HEK293T (cell line): ENCODE data around the gene CLDN8.

ENCODE experiments used
- CTCF ChIA-PET: fragments of 350-600 bp; formaldehyde crosslinking; extraction: SDS; loops from one replicate; lab custom pipeline; 2021; ENCODE audit warnings: antibody characterized with exemption, inconsistent platforms; lab: Yijun Ruan, JAX
- POLR2A ChIA-PET: fragments of 350-600 bp; formaldehyde crosslinking; extraction: SDS; loops from one replicate; lab custom pipeline; 2020; ENCODE audit warnings: antibody characterized with exemption, inconsistent platforms; lab: Yijun Ruan, JAX
- DNase-seq: peaks from one replicate; pipeline ENCODE4 v3.0.0; 2012; ENCODE audit warnings: mixed read lengths; ENCODE audit errors: extremely low spot score
- ARNT ChIP-seq: fragments of 450-650 bp; IDR thresholded peaks from 2 replicates; pipeline ENCODE4 v1.6.1; 2017; ENCODE audit warnings: mild to moderate bottlenecking
- BHLHE40 ChIP-seq: fragments of 450-650 bp; IDR thresholded peaks from 2 replicates; pipeline ENCODE4 v1.6.1; 2016; ENCODE audit warnings: mild to moderate bottlenecking, moderate library complexity, borderline replicate concordance
- CTBP1 ChIP-seq: fragments of 450-650 bp; IDR thresholded peaks from 2 replicates; pipeline ENCODE4 v1.6.1; 2016; ENCODE audit warnings: borderline replicate concordance
- ELF4 ChIP-seq: fragments of 450-650 bp; IDR thresholded peaks from 2 replicates; pipeline ENCODE4 v1.6.1; 2017; ENCODE audit warnings: antibody characterized with exemption
- FOXA1 ChIP-seq: fragments of 450-650 bp; IDR thresholded peaks from 2 replicates; pipeline ENCODE4 v1.6.1; 2016; ENCODE audit warnings: mild to moderate bottlenecking
- FOXK2 ChIP-seq: fragments of 450-650 bp; IDR thresholded peaks from 2 replicates; pipeline ENCODE4 v1.6.1; 2016; ENCODE audit warnings: mild to moderate bottlenecking
- FOXM1 ChIP-seq: fragments of 450-650 bp; IDR thresholded peaks from 2 replicates; pipeline ENCODE4 v1.6.1; 2017; ENCODE audit warnings: mild to moderate bottlenecking, borderline replicate concordance
- HDGF ChIP-seq: fragments of 450-650 bp; IDR thresholded peaks from 2 replicates; pipeline ENCODE4 v1.6.1; 2017; ENCODE audit warnings: antibody characterized with exemption, borderline replicate concordance
- L3MBTL2 ChIP-seq: fragments of 450-650 bp; conservative IDR thresholded peaks from 2 replicates; pipeline ENCODE4 v1.6.1; 2016; ENCODE audit warnings: mild to moderate bottlenecking
- LEF1 ChIP-seq: fragments of 450-650 bp; IDR thresholded peaks from 2 replicates; pipeline ENCODE4 v1.6.1; 2017; ENCODE audit warnings: mild to moderate bottlenecking, borderline replicate concordance
- NFRKB ChIP-seq: fragments of 450-650 bp; IDR thresholded peaks from 2 replicates; pipeline ENCODE4 v1.6.1; 2016; ENCODE audit warnings: mild to moderate bottlenecking, moderate library complexity
- PKNOX1 ChIP-seq: fragments of 450-650 bp; IDR thresholded peaks from 2 replicates; pipeline ENCODE4 v1.6.1; 2016
- SP1 ChIP-seq: fragments of 450-650 bp; IDR thresholded peaks from 2 replicates; pipeline ENCODE4 v1.6.1; 2017
- SUZ12 ChIP-seq: fragments of 450-650 bp; IDR thresholded peaks from 2 replicates; pipeline ENCODE4 v1.6.1; 2016; ENCODE audit warnings: mild to moderate bottlenecking
- TARDBP ChIP-seq: fragments of 450-650 bp; IDR thresholded peaks from 2 replicates; pipeline ENCODE4 v1.6.1; 2016
- ZNF384 ChIP-seq: fragments of 450-650 bp; IDR thresholded peaks from 2 replicates; pipeline ENCODE4 v1.6.1; 2016

CLDN8 gene

GRCh38 chr21:30234050-30234449, 18.2 kb upstream of the CLDN8 start:
- no peak for DNase-seq
- ChIA-PET CTCF (no interaction called here), POLR2A (no interaction called here)
- TF ChIP-seq CTBP1 (no peak), BHLHE40 (no peak), FOXK2 (no peak), HDGF (no peak), ELF4 (no peak), SUZ12 (no peak), ARNT (no peak), NFRKB (no peak), L3MBTL2 (no peak), FOXM1 (no peak), SP1 (no peak), PKNOX1 (no peak), ZNF384 (no peak), TARDBP (no peak), FOXA1 (no peak), LEF1 (no peak)

GRCh38 chr21:30233228-30234020, 17.5 kb upstream of the CLDN8 start:
- ChIA-PET POLR2A (no interaction called here), CTCF (no interaction called here)
- DNase-seq, result no peak
- TF ChIP-seq HDGF, result no peak
- no peak for TF ChIP-seq NFRKB
- TF ChIP-seq PKNOX1, result no peak
- TF ChIP-seq L3MBTL2, result no peak
- no peak for TF ChIP-seq LEF1
- TF ChIP-seq SP1, result no peak
- TF ChIP-seq FOXA1, result no peak
- no peak for TF ChIP-seq FOXK2
- TF ChIP-seq CTBP1, result no peak
- no peak for TF ChIP-seq TARDBP
- no peak for TF ChIP-seq SUZ12
- TF ChIP-seq FOXM1, result no peak
- no peak for TF ChIP-seq BHLHE40
- no peak for TF ChIP-seq ARNT
- TF ChIP-seq ELF4, result no peak
- TF ChIP-seq ZNF384, result no peak

GRCh38 chr21:30232011-30232410, 16.1 kb upstream of the CLDN8 start:
- CTCF ChIA-PET, result no interaction called here
- TF ChIP-seq FOXM1, result no peak
- no peak for TF ChIP-seq PKNOX1
- TF ChIP-seq CTBP1, result no peak
- no peak for TF ChIP-seq L3MBTL2
- no peak for TF ChIP-seq ARNT

GRCh38 chr21:30227633-30228404, 11.9 kb upstream of the CLDN8 start:
- TF ChIP-seq FOXA1 (no peak), ARNT (no peak)
- DNase-seq, result no peak
- CTCF ChIA-PET, result no interaction called here
- POLR2A ChIA-PET, result no interaction called here

More at GRCh38 chr21:30232011-30232410, 16.1 kb upstream of the CLDN8 start:
- POLR2A ChIA-PET, result no interaction called here
- no peak for DNase-seq

- TF ChIP-seq HDGF, result no peak
- no peak for TF ChIP-seq ELF4
- no peak for TF ChIP-seq SUZ12
- no peak for TF ChIP-seq FOXA1
- TF ChIP-seq BHLHE40, result no peak
- no peak for TF ChIP-seq L3MBTL2
- no peak for TF ChIP-seq NFRKB
- TF ChIP-seq TARDBP, result no peak
- CTCF ChIA-PET, result interaction anchor here (0.7 kb wide), 1 partner anchor 647 kb away, joined by 3 read pairs; no protein-coding TSS in a partner anchor
- POLR2A ChIA-PET, result no interaction called here
- no peak for DNase-seq
These were observed 11.2 kb upstream of the CLDN8 start for GRCh38 chr21:30227128-30227527.

GRCh38 chr21:30223596-30223995, 7.7 kb upstream of the CLDN8 start:
- POLR2A ChIA-PET, result no interaction called here
- CTCF ChIA-PET, result no interaction called here
- TF ChIP-seq L3MBTL2, result no peak
- TF ChIP-seq LEF1, result no peak
- no peak for TF ChIP-seq ELF4
- TF ChIP-seq TARDBP, result no peak
- TF ChIP-seq NFRKB, result no peak
- no peak for TF ChIP-seq PKNOX1
- TF ChIP-seq FOXA1, result no peak
- TF ChIP-seq CTBP1, result no peak
- no peak for DNase-seq
